Caki2 (cell line): ENCODE data around the gene ZNF415. TPM values are rescaled to one million over a fixed set of nuclear protein-coding genes. Genes with fewer than 3 reads are reported as not detected.
"Not testable (repeated sequence)": the region's sequence is repeated elsewhere in the genome, so short reads cannot be mapped to it uniquely, and the experiment has no call there.

ENCODE experiments used
- DNase-seq: peaks from one replicate; pipeline ENCODE4 v3.0.0-alpha.2; 2015; ENCODE audit warnings: low read depth
- in situ Hi-C: cut with HindIII; loops from 2 replicates; pipeline ENCODE4 v1.10.0; 2016; ENCODE audit warnings: low sequenced_read_pairs, low pct_unique_long_range_greater_than_20kb, mixed read lengths
- total RNA-seq: library from RNA; depleted of rRNA; stranded (reverse); fragments of >200 nt; shearing (Covaris generic); gene quantifications from 2 replicates; pipeline ENCODE4 v1.2.3, GENCODE V29; 2014; ENCODE audit warnings: low replicate concordance; rRNA removed

Gene ZNF415
- not detected in 2 replicates for total RNA-seq

GRCh38 chr19:53132141-53132991, at the start of gene ZNF415:
TSS of gene ZNF415 (minus strand) at chr19:53132910. CDS start at chr19:53122676, 10,234 bp downstream.
- in situ Hi-C loops, result no loop called here
- DNase-seq, result no peak

DNA sequence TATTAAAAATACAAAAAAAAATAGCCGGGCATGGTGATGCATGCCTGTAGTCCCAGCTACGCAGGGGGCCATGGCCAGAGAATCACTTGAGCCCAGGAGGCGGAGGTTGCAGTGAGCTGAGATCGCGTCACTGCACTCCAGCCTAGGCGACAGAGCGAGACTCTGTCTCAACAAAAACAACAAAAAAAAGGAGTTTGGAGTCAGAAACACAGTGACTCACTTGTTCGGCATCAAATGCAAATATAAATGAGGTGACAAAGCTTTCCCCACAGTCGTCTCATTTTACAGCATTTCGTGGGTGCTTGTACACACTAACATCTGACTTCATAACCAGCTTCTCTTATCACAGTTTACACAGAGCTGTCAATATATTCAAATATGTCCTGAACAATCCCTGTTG, 49.5 kb upstream of the ZNF415 start:
- in situ Hi-C loops, result no loop called here
- DNase-seq, result peak; percentile 73

DNA sequence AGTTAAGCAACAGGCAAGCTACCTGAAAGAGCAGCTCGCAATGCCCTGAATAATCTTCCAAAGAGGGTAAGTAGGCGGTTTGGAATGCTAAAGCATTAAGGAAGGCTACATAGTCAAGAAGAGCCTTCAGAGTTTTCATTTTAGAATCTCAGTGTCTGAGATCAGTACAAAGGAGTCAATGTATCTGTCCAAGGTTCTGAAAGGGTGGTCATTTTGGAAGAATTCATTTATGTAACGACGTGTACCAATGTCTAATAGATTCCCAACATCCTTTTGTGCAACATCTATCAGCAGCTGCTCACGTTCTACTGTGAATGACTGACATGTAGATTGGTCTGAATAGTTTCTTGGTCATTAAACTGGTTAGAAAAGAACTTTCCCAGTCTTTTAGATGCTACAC, 45.3 kb upstream of the ZNF415 start:
- in situ Hi-C loops, result no loop called here
- no peak for DNase-seq

DNA sequence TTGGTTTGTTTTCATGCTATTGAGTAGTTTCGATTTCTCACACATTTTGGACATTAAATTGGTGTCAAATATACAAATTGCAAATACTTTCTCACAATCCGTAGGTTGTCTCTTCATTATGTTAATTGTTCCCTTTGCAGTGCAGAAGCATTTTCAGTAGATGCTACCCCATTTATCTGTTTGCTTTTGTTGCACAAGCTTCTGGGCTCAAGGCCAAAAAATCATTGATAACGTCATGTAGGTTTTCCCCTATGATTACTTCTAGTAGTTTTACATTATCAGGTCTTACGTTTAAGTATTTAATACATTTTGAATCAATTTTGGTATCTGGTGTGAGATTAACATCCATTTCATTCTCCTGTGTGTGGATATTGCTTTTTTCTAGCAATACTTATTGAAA, 40.2 kb upstream of the ZNF415 start:
- no peak for DNase-seq
- in situ Hi-C loops, result no loop called here

- in situ Hi-C loops, result no loop called here
- DNase-seq, result no peak
Observed at GRCh38 chr19:53165691-53166091, 33.0 kb upstream of the ZNF415 start.

DNA sequence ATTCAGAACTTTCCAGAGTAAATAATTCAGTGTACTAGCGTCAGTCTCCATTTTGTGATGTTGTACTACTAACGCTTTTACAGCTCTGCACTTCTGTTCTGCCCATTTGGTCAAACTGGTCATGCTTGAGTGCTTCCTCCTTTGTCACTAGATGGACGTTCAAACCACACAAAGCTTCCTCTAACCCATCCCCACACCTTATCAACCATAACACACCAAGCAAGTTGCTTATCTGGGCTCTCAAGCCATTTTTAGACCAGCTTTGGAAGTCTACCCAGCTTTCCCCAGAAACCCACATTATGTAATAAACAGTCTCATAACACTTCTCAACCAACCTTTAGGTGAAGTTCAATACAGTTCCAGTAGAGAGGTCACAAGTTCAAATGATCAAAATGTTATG, 28.4 kb upstream of the ZNF415 start:
- in situ Hi-C loops, result no loop called here
- DNase-seq, result no peak

GRCh38 chr19:53160350-53160749, 27.6 kb upstream of the ZNF415 start:
- in situ Hi-C loops, result no loop called here
- DNase-seq, result no peak

GRCh38 chr19:53158119-53158656, 25.5 kb upstream of the ZNF415 start:
- DNase-seq, result no peak
- in situ Hi-C loops, result no loop called here

GRCh38 chr19:53157626-53158025, 24.9 kb upstream of the ZNF415 start:
- in situ Hi-C loops, result no loop called here
- no peak for DNase-seq

GRCh38 chr19:53156850-53157249, 24.1 kb upstream of the ZNF415 start:
- in situ Hi-C loops, result no loop called here
- DNase-seq, result no peak

DNA sequence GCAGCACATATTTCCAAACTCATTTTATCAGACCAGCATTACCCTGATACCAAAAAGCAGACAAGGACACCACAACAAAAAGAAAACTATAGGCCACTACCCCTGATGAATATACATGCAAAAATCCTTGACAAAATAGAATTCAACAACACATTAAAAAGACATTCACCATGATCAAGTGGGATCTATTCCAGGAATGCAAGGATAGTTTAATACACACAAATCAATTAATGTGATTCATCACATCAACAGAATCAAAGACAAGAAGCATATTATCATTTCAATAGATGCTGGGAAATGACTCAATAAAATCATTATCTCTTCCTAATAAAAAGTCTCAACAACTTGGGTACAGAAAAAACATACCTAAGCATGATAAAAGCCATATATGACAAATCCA, 14.9 kb upstream of the ZNF415 start:
- DNase-seq, result no peak
- in situ Hi-C loops, result no loop called here

GRCh38 chr19:53140351-53140750, 7.6 kb upstream of the ZNF415 start:
- DNase-seq, result no peak
- in situ Hi-C loops, result no loop called here

DNA sequence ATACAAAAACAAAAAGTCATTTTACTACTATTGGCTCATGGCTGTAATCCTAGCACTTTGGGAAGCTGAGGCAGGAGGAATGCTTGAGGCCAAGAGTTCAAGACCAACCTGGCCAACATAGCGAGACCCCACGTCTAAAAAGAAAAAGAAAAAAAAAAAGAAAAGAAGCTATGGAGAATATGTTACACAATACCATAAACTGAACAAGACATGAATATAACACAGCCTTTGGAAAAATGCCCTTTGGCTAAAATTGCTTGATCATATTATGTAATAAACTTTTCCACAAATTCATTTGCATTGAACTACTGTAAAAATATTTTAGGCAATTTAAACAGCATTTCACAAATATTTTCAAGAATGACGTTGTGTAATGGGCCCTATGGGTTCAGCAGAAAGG, 3.7 kb upstream of the ZNF415 start:
- DNase-seq, result no peak
- in situ Hi-C loops, result no loop called here

DNA sequence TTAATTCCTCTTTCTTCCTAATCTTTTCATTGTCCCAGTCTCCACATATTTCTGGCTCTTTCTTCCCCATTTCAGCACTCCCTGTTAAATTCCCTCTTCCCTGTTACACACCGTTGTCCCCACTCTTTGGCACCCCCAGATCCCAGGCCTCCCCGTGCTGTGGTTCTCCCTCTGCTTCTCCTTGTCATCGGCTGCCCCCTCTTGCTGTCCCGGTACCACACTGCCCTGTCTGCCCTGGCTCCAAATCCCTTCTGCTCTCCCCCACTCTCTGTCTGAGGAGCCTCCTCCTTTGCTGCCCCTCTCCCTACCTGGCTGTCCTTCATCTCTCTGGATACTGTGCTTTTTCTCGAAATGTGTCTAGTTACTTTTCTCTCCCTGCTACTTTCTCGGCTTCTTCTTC, 983 bp downstream of the ZNF415 start:
- DNase-seq, result no peak
- in situ Hi-C loops, result no loop called here

- no peak for DNase-seq
- in situ Hi-C loops, result no loop called here
Observed at GRCh38 chr19:53131085-53131590, 1.6 kb downstream of the ZNF415 start.

- DNase-seq, result no peak
- in situ Hi-C loops, result no loop called here
Observed at GRCh38 chr19:53130506-53130905, 2.2 kb downstream of the ZNF415 start.

GRCh38 chr19:53126733-53127526, 5.8 kb downstream of the ZNF415 start:
- in situ Hi-C loops, DNase-seq: not testable (repeated sequence)

- in situ Hi-C loops, result no loop called here
- no peak for DNase-seq
Observed at GRCh38 chr19:53123400-53123799, 9.3 kb downstream of the ZNF415 start.

DNA sequence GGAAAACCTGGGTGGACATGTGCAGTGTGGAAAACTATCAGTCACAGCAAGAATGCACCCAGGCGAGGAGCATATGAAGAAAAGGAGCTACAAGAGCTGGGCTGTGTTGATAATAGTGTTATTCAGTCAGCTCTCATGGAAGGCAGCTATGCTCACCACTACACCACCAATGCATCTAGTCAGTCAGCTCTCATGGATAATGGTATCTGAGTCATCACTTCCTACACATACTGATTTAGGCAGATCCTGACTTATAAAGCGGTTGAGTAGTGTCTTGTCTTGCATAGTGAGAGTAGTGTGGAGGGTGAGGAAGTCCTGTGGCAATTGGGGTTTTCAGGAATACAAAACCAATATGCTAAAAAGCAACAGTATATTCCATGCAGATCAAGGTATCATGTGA, 20.4 kb downstream of the ZNF415 start:
- DNase-seq, result no peak
- in situ Hi-C loops, result no loop called here
